EH (cell line): ENCODE measurements around the gene TTPAL.
A peak's percentile ranks its signal among the peaks of the same experiment; 100 is the strongest.

Experiments used
- DNase-seq: peaks from one replicate; pipeline ENCODE4 v3.0.0-alpha.2; 2015; ENCODE audit warnings: low read depth

TTPAL gene

DNA sequence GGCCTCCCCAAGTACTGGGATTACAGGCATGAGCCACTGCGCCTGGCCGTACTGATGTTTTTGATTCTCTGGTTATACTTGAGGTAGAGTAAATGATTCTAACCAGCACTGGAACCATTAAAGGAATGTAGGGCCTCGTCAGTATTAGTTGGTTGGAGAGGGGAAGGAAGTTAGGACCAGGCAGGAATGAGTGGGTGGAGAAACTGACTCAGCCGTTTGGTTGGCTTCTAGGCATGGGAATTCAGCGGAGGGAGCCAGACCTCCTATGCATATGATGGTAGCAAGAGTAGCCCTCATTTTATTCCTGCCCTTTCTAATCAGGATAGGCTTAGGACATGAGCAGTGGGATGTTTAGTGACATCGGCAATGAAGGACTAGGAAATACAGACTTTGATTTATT is 65.2 kb downstream of the TTPAL start:
- peak; percentile 85 for DNase-seq

- no peak for DNase-seq
These were observed 66.3 kb downstream of the TTPAL start for GRCh38 chr20:44541992-44542391.

- DNase-seq = no peak
These were observed 67.2 kb downstream of the TTPAL start for GRCh38 chr20:44542890-44543289.

GRCh38 chr20:44543358-44543757 is 67.7 kb downstream of the TTPAL start:
- DNase-seq = no peak
